HG02852 (cell line): ENCODE results near the gene ASCL2.
"Not testable (repeated sequence)": the region's sequence is repeated elsewhere in the genome, so short reads cannot be mapped to it uniquely, and the experiment has no call there.

Experiments used
- ATAC-seq: cut with Tn5 transposase; IDR thresholded peaks from one replicate; pipeline ENCODE4 v1.9.1; 2021; ENCODE audit warnings: mild to moderate bottlenecking, moderate library complexity; ENCODE audit not compliant: unreplicated experiment

ASCL2 gene

DNA sequence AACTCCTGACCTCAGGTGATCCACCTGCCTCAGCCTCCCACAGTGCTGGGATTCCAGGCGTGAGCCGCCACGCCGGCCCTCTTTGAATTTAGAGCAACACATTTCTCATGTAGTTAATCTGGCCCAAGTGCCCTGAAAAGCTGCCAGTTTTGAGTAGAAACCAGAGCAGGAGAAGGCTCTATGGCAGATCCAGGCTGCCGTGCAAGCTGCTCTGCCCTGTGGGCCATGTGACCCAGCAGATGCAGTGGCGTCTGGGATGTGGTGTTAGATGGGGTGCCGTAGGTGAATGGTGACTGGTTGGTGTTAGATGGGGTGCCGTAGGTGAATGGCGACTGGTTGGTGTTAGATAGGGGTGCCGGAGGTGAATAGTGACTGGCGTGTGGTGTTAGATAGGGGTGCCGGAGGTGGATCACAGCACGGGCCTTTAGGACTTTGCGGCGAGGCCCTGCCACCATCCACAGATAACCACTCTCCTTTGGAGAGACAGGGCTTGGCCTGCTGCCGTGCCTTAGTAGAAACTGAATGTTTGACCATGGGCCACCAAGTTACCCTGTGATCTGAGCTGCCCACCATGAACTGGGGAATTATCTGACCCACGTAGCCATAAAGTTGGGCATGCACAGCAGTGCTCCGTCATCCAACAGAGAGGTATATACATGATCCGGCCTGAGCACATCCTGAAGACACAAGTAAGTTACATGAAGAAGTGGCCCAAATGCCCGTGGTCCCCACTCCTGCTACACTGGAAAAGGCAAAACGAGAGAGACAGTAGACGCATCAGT lies 32.7 kb downstream of the ASCL2 start:
- no peak for ATAC-seq

GRCh38 chr11:2236381-2237134 lies 33.8 kb downstream of the ASCL2 start:
- not testable (repeated sequence) for ATAC-seq

- ATAC-seq, result no peak
Observed at GRCh38 chr11:2235588-2236326, 34.6 kb downstream of the ASCL2 start.

DNA sequence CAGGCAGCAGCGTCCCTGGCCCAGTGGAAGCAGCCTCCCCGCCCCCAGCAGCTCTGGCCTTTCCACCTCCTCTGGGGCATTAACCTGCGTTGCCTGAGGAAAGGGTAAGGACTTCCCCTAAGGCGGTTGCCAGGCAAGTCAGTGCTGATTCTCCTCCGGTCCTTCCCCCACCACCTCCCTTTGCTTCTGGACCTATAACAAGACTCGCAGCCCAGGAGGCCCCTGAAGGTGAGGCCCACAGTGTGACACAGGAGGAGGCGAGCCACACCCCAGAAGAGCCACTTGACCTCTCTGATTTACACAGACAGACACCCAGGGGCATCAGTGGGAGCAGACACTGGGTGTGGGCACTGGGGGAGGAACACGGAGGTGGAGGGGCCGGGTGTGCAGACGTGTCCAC lies 35.4 kb downstream of the ASCL2 start:
- ATAC-seq, result no peak

GRCh38 chr11:2233693-2234455 lies 36.5 kb downstream of the ASCL2 start:
- no peak for ATAC-seq

DNA sequence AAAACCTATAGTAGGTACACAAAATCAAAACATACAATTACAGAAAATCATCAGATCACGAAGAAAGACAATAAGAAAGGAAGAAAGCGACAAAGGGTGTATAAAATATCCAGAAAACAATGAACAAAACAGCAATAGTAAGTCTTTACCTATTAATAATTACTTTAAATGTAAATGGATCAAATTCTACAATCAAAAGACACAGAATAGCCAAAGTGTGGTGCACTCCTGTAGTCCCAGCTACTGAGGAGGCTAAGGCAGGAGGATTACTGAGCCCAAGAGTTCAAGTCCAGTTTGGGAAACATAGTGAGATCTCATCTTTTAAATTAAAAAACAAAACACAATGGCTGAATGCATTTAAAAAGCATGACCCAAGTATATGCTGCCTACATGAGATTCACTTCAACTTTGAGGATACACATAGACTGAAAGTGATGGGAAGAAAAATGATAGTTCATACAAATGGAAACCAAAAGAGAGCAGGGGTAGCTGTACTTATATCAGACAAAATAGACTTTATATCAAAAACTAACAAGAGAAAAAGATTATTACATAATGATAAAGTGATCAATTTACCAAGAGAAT lies 40.6 kb downstream of the ASCL2 start:
- ATAC-seq, result no peak

DNA sequence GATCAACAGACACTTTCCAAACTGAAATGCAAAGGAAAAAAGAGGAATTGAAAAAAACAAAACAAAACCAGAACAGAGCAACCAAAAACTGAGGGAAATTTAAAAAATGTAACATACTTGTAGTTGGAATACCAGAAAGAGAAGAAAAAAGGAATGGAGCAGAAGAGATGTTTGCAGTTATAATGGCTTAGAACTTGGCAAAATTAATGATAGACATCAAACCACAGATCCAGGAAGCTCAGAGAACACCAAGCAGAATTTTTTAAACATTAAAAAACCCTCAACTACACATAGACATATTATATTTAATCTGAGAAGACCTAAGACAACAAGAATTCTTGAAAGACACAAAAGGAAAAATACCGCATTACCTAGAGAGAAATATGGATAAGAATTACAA lies 46.1 kb downstream of the ASCL2 start:
- ATAC-seq, result no peak

- no peak for ATAC-seq
Observed at GRCh38 chr11:2223153-2223794, 47.1 kb downstream of the ASCL2 start.

DNA sequence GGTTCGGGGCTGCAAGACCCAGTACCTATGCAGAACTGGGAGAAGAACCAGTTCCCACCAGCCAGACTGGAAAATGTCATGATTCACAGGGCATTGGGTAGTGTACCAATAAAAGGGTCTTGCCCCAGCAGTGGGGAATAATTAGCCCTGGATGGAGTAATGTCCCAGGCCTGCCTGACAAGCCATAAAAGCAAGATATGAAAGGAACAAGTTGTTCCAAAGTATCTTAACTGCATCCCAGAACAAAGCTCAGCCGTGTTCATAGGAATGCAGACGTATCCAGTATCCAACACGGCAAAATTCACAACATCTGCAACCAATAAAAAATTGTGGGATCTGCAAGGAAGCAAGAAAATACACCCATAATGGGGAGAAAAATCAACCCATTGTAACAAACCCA lies 47.9 kb downstream of the ASCL2 start:
- no peak for ATAC-seq

GRCh38 chr11:2221591-2221990 lies 48.8 kb downstream of the ASCL2 start:
- ATAC-seq, result no peak

DNA sequence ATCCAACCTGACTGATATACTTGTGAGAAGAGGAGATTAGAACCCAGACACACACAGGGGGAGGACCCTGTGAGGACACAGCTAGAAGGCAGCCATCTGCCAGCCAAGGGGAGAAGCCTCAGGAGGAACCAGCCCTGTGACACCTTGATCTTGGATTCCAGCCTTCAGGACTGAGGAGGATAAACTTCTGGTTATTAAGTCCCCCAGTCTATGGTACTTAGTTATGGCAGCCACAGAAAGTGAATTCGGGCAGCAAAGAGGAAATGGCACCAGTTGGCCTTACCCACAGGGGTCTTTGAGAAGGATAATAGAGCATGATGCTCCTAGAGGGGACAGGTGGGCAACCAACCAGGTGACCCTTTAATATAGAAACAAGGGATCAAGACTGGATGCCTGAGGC lies 49.4 kb downstream of the ASCL2 start:
- ATAC-seq, result no peak

GRCh38 chr11:2220173-2220771 lies 50.1 kb downstream of the ASCL2 start:
- ATAC-seq, result no peak

- no peak for ATAC-seq
Observed at GRCh38 chr11:2219318-2220017, 50.9 kb downstream of the ASCL2 start.
